Calu3 (cell line): Measurements from ENCODE around the gene KERA. TPM values are rescaled to one million over a fixed set of nuclear protein-coding genes. Genes with fewer than 3 reads are reported as not detected.

Experiments used
- BruUV-seq: library from RNA; stranded (reverse); fragments of 400-500 nt; replicated peaks from 2 replicates; lab custom pipeline; 2021; lab: Mats Ljungman, UMichigan
- CTCF ChIA-PET: fragments of 300-600 bp; sonication (Branson Sonifier 250); formaldehyde crosslinking; loops from one replicate; lab custom pipeline; 2022; ENCODE audit warnings: antibody characterized with exemption; lab: Charles Lee
- DNase-seq: peaks from one replicate; pipeline ENCODE4 v3.0.0; 2022
- H3K27ac Mint-ChIP-seq: one replicate; pipeline ENCODE4 v1.8.0; 2022; ENCODE audit warnings: mixed read lengths; ENCODE audit not compliant: unreplicated experiment
- H3K27me3 Mint-ChIP-seq: one replicate; pipeline ENCODE4 v1.8.0; 2022; ENCODE audit warnings: mixed read lengths; ENCODE audit not compliant: unreplicated experiment
- H3K36me3 Mint-ChIP-seq: one replicate; pipeline ENCODE4 v1.8.0; 2022; ENCODE audit warnings: mild to moderate bottlenecking, moderate library complexity, mixed read lengths; ENCODE audit not compliant: insufficient read depth, unreplicated experiment
- H3K4me1 Mint-ChIP-seq: one replicate; pipeline ENCODE4 v1.8.0; 2022; ENCODE audit warnings: mild to moderate bottlenecking, low read depth, mixed read lengths; ENCODE audit not compliant: unreplicated experiment
- H3K4me3 Mint-ChIP-seq: one replicate; pipeline ENCODE4 v1.8.0; 2022; ENCODE audit warnings: mild to moderate bottlenecking, low read depth, moderate library complexity, mixed read lengths; ENCODE audit not compliant: unreplicated experiment
- H3K9me3 Mint-ChIP-seq: one replicate; pipeline ENCODE4 v1.8.0; 2022; ENCODE audit warnings: low read depth, mixed read lengths; ENCODE audit not compliant: unreplicated experiment
- intact Hi-C: fragments of 100-400 bp; cut with micrococcal nuclease; formaldehyde crosslinking; loops from one replicate; pipeline ENCODE4 v1.10.0; 2022; ENCODE audit not compliant: unreplicated experiment
- total RNA-seq: library from RNA; stranded (reverse); gene quantifications from 2 replicates; pipeline ENCODE4 v1.2.3, GENCODE V29; 2022
- TF ChIP-seq, protein P1 (sequence below): fragments of 200-600 bp; IDR thresholded peaks from one replicate; pipeline ENCODE4 v1.8.0; 2022; ENCODE audit warnings: antibody characterized with exemption; ENCODE audit not compliant: unreplicated experiment

The KERA gene
- total RNA-seq, 1 experiment from 2014 or later: not detected

DNA sequence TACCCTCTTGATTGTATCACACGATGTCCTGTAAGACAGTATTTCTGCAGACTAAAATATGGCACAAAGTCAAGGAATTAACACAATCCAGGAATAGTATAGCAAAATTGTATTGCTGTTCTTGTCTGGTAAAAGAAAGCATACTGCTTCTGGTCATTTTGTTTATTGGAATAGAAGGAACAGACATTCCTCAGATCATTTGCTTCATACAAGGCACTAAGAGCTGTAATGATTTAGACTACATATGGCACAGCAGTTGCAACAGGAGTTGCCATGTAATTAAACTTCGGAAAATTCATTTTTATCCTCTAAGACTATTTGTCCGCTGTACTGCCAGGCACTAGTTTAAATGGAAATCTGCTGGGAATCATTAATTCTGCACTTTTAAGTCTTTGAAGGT lies 7.6 kb upstream of the KERA start:
- no TSS peak for BruUV-seq
- CTCF ChIA-PET: interaction anchor here (1.7 kb wide), 1 partner anchor 9 kb away, joined by 5 read pairs; no protein-coding TSS in a partner anchor
- no peaks in the 10 kb centered on the region for H3K27me3 Mint-ChIP-seq
- no peaks in the 10 kb centered on the region for H3K9me3 Mint-ChIP-seq
- no peak overlapping the region for H3K4me3 Mint-ChIP-seq
- intact Hi-C loops: no loop called here
- no peak overlapping the region for H3K27ac Mint-ChIP-seq
- H3K36me3 Mint-ChIP-seq: no peaks in the 10 kb centered on the region
- TF ChIP-seq, protein P1, sequence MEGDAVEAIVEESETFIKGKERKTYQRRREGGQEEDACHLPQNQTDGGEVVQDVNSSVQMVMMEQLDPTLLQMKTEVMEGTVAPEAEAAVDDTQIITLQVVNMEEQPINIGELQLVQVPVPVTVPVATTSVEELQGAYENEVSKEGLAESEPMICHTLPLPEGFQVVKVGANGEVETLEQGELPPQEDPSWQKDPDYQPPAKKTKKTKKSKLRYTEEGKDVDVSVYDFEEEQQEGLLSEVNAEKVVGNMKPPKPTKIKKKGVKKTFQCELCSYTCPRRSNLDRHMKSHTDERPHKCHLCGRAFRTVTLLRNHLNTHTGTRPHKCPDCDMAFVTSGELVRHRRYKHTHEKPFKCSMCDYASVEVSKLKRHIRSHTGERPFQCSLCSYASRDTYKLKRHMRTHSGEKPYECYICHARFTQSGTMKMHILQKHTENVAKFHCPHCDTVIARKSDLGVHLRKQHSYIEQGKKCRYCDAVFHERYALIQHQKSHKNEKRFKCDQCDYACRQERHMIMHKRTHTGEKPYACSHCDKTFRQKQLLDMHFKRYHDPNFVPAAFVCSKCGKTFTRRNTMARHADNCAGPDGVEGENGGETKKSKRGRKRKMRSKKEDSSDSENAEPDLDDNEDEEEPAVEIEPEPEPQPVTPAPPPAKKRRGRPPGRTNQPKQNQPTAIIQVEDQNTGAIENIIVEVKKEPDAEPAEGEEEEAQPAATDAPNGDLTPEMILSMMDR: no peak
- no peaks in the 10 kb centered on the region for H3K4me1 Mint-ChIP-seq
- no peak for DNase-seq

DNA sequence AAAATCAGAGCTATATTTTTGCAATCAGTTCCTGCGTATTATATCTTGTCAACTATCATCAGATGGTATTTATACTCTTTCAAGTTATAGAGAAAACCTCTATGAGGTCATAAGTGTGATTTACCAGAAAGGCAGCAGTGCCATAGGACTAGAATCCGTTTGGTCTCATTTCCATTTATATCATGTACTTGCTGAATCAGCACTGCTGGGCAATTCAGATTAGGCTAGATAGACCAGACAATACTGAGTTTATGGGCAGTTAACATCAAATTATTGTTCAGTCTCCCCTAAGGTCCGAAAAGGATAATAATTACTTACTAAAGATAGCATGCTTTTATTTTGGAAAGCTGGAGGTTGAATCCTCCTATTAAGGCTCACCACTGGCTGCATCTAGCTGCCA lies 6.8 kb upstream of the KERA start:
- CTCF ChIA-PET: interaction anchor here (0.5 to 1.7 kb wide), 2 partner anchors 10 to 1784 kb away, joined by 3 to 5 read pairs; no protein-coding TSS in a partner anchor
- H3K27ac Mint-ChIP-seq: no peak overlapping the region
- intact Hi-C loops: no loop called here
- DNase-seq: no peak
- no peaks in the 10 kb centered on the region for H3K27me3 Mint-ChIP-seq
- H3K9me3 Mint-ChIP-seq: no peaks in the 10 kb centered on the region
- BruUV-seq: no TSS peak
- H3K4me3 Mint-ChIP-seq: no peak overlapping the region
- H3K36me3 Mint-ChIP-seq: no peaks in the 10 kb centered on the region
- no peaks in the 10 kb centered on the region for H3K4me1 Mint-ChIP-seq
- TF ChIP-seq, protein P1: no peak

DNA sequence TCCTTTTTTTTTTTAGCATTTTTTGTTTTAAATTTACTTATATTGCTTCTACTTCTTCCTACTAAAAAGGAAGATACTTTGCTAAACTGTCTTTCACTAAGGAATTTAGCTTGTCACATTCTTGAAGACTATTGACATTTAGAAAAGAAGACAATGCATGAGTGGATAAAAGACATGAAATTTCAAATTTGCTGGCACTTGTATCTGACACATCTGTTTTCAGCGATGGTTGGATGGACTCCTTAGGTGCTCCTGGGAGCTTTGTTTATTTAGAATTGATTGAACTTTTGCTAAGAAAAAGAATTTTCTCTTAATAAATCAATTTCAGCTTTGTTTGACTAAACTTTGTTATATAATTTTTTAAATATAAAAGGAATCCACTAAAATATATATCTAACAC lies 3.3 kb upstream of the KERA start:
- CTCF ChIA-PET: no interaction called here
- TF ChIP-seq, protein P1: no peak
- no peak overlapping the region for H3K27ac Mint-ChIP-seq
- no peaks in the 10 kb centered on the region for H3K27me3 Mint-ChIP-seq
- BruUV-seq: no TSS peak
- intact Hi-C loops: no loop called here
- DNase-seq: no peak
- H3K36me3 Mint-ChIP-seq: no peaks in the 10 kb centered on the region
- H3K4me3 Mint-ChIP-seq: no peak overlapping the region
- no peaks in the 10 kb centered on the region for H3K4me1 Mint-ChIP-seq
- H3K9me3 Mint-ChIP-seq: no peaks in the 10 kb centered on the region

- TF ChIP-seq, protein P1: no peak
- DNase-seq: no peak
- no TSS peak for BruUV-seq
- Mint-ChIP-seq H3K27ac (no peak overlapping the region), H3K4me3 (no peak overlapping the region), H3K27me3 (no peaks in the 10 kb centered on the region), H3K9me3 (no peaks in the 10 kb centered on the region), H3K36me3 (no peaks in the 10 kb centered on the region), H3K4me1 (no peaks in the 10 kb centered on the region)
- intact Hi-C loops: no loop called here
- CTCF ChIA-PET: no interaction called here
Observed at GRCh38 chr12:91059211-91059610, 1.4 kb upstream of the KERA start.
